Measurements from ENCODE around the gene FOXP2.

Gene FOXP2

DNA sequence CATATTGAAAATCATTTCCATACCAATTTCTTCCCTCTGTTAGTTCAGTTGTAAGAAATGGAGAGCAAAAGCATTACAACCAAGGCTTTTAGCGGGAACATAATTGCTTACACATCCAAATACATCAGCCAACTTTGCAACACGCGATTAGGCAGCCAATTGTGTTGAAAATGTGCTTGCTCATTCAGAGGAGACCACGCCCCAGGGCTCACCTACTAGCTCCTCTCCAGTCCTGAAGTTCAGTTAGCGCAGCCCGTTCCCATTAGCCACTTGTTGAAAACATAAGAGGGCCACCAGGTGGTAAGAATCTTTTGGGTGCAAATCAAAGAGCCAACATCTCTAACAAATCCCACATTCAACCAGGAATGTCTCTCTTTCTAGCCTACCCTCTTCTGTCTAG, 294.0 kb downstream of the FOXP2 start:
- DNase-seq (ENCODE audit: low read depth) = peak; percentile 7

DNA sequence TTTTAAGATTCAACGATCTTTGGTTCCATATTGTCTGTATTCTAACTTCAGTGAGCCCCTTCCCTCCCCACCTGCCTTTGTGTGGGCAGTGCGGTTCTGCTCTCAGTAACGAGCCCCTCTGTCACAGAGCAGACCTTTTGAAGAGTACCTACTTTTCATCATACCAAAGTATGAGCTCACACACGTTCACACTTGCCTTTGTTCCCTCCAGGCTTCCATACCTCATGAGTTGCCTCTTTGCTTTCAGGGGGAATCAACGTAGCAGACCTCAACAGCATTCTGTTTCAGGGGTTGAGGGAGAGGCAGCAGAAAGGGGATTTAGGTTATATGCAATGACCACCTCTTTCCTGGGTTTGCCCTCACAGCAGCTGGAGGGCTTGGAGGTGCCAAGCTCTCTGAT, 295.9 kb downstream of the FOXP2 start:
- TF ChIP-seq, protein P1, sequence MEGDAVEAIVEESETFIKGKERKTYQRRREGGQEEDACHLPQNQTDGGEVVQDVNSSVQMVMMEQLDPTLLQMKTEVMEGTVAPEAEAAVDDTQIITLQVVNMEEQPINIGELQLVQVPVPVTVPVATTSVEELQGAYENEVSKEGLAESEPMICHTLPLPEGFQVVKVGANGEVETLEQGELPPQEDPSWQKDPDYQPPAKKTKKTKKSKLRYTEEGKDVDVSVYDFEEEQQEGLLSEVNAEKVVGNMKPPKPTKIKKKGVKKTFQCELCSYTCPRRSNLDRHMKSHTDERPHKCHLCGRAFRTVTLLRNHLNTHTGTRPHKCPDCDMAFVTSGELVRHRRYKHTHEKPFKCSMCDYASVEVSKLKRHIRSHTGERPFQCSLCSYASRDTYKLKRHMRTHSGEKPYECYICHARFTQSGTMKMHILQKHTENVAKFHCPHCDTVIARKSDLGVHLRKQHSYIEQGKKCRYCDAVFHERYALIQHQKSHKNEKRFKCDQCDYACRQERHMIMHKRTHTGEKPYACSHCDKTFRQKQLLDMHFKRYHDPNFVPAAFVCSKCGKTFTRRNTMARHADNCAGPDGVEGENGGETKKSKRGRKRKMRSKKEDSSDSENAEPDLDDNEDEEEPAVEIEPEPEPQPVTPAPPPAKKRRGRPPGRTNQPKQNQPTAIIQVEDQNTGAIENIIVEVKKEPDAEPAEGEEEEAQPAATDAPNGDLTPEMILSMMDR (IDR thresholded peaks at IDR 0.05; ENCODE audit: insufficient read depth, low read depth, low read length, missing control alignments) = no peak
- peak; percentile 14 for DNase-seq (ENCODE audit: low read depth)
- no peak overlapping the region for H3K4me3 ChIP-seq (ENCODE audit: low read length)

More for the DNA sequence above, 294.0 kb downstream of the FOXP2 start:
- TF ChIP-seq, protein P1 (IDR thresholded peaks at IDR 0.05; ENCODE audit: insufficient read depth, low read depth, low read length, missing control alignments) = no peak
- H3K4me3 ChIP-seq (ENCODE audit: low read length) = no peak overlapping the region

DNA sequence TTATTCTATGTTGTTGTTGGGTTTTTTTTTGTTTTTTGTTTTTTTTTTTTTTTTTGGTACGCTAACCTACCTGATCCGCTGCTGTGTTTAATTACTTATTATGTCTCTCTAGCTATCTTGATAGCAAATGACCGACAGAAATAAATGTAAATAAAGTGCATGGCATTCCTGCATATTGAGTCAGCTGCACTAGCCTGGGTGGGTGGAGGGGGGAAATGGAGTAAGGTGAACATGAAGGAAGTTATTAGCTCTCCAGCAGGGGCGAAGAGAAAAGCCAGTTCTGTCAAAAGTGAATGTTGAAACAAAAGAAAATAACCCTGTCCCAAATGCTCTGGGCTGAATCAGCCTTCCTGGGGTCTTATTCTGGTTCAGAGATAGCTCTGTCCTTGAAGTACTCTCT, 296.6 kb downstream of the FOXP2 start:
- peak; percentile 11 for DNase-seq (ENCODE audit: low read depth)
- TF ChIP-seq, protein P1 (IDR thresholded peaks at IDR 0.05; ENCODE audit: insufficient read depth, low read depth, low read length, missing control alignments) = no peak
- no peak overlapping the region for H3K4me3 ChIP-seq (ENCODE audit: low read length)

DNA sequence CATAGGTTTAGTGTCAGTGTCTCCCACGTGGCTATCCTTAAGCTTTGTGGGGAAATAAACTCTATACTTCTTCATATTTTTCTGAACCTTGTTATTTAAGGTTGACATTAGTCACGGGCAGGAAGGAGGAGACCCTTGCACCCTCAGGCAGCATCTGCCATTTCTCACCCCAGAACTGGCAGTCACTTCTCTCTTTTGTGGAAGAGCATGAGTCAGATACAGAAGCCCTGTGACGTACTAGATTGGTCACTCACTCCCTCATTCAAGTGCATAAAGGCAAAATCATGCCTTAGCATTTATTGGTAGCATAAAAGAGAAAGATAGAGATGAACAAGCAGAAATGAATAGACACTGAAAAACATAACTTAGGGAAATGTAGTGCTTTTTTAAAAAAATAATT, 301.3 kb downstream of the FOXP2 start:
- TF ChIP-seq, protein P1 (IDR thresholded peaks at IDR 0.05; ENCODE audit: insufficient read depth, low read depth, low read length, missing control alignments) = no peak
- peak; percentile 57 for DNase-seq (ENCODE audit: low read depth)
- H3K4me3 ChIP-seq (ENCODE audit: low read length) = no peak overlapping the region

DNA sequence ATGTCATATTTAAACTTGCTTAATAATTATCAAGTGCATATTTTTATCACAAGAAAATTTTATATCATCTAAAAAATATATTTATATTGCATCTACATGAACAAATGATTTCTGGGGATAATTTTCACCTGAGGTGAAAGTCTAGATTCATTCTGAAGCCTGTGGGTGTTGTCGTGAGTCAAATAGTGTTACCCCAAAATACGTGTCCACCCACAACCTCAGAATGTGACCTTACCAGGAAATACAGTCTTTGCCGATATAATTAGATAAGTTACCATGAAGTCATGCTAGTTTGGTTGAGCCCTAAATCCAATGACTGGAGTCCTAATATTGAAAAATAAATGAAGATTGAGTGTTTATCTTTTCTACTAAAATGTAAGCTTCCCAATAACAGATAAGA, 304.2 kb downstream of the FOXP2 start:
- no peak for DNase-seq (ENCODE audit: low read depth)
- TF ChIP-seq, protein P1 (IDR thresholded peaks at IDR 0.05; ENCODE audit: insufficient read depth, low read depth, low read length, missing control alignments) = no peak
- no peak overlapping the region for H3K4me3 ChIP-seq (ENCODE audit: low read length)

DNA sequence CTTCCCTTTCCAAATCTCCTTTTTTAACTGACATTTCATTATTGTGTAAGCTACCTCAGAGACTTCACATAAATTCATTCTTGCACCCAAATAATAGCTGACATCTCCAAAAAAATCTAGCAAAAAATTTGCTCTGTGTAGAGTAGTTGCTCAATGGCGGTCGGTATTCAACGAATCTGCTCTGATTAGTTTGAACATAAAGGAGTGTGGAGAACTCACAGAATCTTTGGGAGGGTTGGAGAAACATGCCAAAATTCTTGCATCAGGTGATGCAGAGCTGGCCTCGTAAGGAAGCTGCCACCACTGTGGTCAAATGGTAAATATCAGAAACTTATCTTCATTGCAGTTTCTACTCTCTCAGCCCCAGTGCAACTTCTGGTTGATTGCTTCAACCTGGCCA, 306.1 kb downstream of the FOXP2 start:
- no peak overlapping the region for H3K4me3 ChIP-seq (ENCODE audit: low read length)
- TF ChIP-seq, protein P1 (IDR thresholded peaks at IDR 0.05; ENCODE audit: insufficient read depth, low read depth, low read length, missing control alignments) = no peak
- DNase-seq (ENCODE audit: low read depth) = no peak

DNA sequence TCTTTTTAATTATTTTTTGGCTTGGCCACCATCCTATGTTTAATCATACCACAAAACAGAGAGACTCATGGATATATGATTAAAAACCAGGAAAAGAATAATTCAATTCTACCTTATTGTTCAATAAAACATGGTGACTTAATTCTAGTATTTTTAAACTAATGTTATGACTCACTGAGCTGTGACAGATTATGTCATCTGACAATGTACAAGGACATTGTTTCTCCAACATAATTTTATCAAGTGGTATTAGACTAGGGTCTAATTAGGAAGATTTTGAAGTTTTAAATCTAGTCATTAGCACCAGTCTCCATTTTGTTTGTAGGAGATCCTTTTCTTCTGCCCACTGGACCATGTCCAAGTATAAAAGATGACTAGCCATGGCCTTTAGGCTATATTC, 307.9 kb downstream of the FOXP2 start:
- H3K4me3 ChIP-seq (ENCODE audit: low read length) = no peak overlapping the region
- no peak for DNase-seq (ENCODE audit: low read depth)
- TF ChIP-seq, protein P1 (IDR thresholded peaks at IDR 0.05; ENCODE audit: insufficient read depth, low read depth, low read length, missing control alignments) = no peak
